GM19324 (cell line): Measurements from ENCODE around the gene TMEM201.
A peak's percentile ranks its signal among the peaks of the same experiment; 100 is the strongest.
"Not testable (repeated sequence)": the region's sequence is repeated elsewhere in the genome, so short reads cannot be mapped to it uniquely, and the experiment has no call there.

Source experiments
- ATAC-seq: cut with Tn5 transposase; IDR thresholded peaks from one replicate; pipeline ENCODE4 v1.9.1; 2021; ENCODE audit warnings: mild to moderate bottlenecking, moderate library complexity; ENCODE audit not compliant: unreplicated experiment, low FRiP score

The TMEM201 gene

DNA sequence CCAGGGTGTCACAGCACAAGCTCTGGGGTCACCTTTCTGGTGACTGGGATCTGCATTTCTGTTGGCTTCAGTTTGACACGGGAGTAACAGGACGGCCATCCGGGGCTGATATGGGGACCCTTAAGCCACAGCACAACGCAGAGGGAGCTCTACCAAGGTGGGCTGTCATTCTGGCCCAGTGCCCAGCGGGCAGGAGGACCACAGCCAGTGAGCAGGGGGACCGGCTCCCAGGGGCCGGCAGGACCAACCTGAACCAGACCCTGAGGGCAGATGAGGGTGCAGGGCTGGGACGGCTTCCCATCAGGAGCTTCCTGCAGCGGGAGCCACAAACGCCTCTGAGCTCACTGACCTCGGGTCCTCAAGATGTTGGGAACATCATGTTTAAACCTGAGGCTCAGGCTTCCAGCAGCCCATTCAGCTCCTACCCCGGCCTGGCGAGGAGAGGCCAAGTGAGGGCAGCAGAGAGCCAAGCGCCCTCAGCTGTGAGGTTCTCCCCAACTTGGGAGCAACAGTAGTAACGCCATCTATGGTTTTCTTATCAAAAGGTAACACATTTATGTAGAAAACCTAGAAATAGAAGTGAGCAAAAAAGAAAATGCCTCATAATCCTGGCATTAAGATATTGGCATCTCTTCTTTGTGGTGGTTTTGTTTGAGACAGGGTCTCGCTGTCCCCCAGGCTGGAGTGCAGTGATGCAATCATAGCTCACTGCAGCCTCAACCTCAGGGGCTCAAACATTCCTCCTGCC is 26.8 kb downstream of the TMEM201 start:
- no peak for ATAC-seq

GRCh38 chr1:9618909-9619679 is 30.4 kb downstream of the TMEM201 start:
- ATAC-seq = no peak

- no peak for ATAC-seq
Measured at GRCh38 chr1:9621032-9621431, 32.3 kb downstream of the TMEM201 start.

DNA sequence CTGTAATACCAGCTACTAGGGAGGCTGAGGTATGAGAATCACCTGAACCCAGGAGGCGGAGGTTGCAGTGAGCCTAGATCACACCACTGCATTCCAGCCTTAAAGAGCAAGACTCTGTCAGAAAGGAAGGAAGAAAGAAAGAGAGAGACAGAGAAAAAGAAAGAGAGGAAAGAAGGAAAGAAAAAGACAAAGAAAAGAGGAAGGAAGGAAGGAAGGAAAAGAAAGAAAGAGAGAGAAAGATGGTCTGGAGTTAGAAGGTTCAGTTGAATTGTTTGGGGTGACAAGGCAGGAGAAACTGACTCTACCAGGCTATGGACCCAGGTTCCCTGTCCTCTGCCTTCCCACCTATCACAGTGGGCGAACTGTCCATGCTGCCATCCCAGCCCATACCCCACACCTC is 35.4 kb downstream of the TMEM201 start:
- ATAC-seq = no peak

GRCh38 chr1:9625030-9625429 is 36.3 kb downstream of the TMEM201 start:
- ATAC-seq = not testable (repeated sequence)

DNA sequence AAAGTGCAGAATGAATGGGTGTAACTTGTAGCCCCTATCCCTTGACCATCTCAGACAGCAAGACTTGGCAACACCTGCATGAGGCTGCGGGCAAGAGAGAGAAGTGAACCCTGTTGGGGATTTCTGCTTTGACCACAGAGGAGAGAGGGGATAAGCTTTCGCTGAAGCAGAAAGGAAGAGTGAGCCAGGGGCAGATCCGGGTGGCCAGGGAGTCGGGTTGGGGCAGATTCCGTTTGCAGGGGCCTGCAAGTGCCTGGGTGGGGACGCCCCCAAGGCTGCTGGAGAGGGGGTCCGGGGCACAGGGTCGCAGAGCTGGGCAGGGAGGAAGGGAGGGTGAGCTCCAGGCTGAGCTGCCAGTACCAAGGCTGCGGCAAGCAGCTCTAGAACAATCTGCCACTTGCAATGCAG is 37.5 kb downstream of the TMEM201 start:
- peak; percentile 55 for ATAC-seq

- no peak for ATAC-seq
Measured at GRCh38 chr1:9628541-9629444, 40.1 kb downstream of the TMEM201 start.

DNA sequence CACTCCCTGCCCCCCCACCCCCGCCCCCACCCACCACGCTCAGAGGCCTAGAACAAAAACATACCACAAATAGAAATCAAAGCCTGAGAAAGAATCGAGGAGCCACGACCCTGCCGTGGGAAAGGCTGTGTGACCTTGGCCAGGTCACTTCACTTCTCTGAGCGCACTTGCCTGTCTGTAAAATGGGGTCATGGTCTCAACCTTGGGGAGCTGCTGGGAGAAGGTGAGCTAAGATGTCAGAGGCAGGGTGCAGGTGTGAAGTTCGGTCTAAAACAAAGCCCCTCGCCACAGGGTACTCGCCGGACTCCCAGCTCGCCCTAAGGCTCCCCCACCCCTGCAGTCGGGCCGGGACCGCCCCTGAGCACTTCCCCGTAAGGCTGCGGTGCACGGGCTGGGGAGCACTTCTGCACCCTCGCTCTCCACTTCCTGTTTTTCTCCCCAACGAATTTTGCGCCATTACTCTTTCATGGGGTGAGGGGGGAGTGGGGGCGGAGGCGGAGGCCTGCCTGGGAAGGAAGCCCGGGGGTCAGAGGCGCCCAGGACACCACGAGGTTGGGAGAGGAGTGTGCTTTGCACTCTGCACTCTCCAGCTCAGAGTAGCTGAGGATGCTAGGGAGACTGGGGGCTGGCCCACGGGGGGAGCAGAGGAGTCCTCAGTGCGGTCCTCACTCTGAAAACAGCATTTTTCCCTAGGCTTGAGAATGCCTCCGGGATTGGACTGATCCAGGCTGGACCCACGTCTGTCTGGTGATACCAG is 40.9 kb downstream of the TMEM201 start:
- no peak for ATAC-seq

- no peak for ATAC-seq
Measured at GRCh38 chr1:9630331-9631111, 41.8 kb downstream of the TMEM201 start.

GRCh38 chr1:9631613-9632012 is 42.9 kb downstream of the TMEM201 start:
- ATAC-seq = no peak

DNA sequence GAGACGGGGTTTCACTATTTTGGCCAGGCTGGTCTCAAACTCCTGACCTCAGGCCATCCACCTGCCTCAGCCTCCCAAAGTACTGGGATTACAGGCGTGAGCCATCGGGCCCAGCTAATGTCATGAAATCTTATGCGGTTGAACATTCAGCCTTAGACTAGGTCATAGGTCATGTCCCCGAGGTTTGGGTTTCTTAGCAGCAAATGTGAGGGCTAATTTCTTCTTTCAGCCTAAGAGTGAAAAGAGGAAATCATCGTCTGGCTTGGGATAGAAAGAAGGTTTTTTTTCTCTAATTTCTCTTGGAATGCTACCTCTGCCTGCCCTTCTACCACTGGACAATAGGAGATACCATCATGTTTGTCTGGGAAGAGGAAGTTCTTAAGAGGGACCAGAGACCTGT is 44.8 kb downstream of the TMEM201 start:
- ATAC-seq = no peak

DNA sequence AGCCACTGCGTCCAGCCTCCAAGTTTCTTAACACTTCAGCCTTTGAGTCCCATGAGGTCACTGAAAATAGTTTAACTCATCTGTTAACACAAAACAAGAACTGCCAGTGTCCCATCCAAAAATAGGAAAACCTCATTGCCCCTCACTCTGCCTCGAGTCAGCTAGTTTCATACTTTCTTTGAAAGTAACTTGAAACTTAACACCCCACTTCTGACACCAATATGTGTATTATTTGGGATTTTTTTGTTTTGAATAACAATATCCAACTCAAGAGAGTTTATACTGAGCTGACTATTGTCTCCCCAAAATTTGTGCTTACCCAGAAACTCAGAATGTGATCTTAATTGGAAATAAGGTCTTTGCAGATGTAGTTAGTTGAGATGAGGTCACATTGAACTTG is 45.9 kb downstream of the TMEM201 start:
- ATAC-seq = no peak

- ATAC-seq = no peak
Measured at GRCh38 chr1:9639227-9639626, 50.5 kb downstream of the TMEM201 start.

- no peak for ATAC-seq
Measured at GRCh38 chr1:9643351-9644256, 54.9 kb downstream of the TMEM201 start.

GRCh38 chr1:9646037-9646436 is 57.3 kb downstream of the TMEM201 start:
- ATAC-seq = no peak

DNA sequence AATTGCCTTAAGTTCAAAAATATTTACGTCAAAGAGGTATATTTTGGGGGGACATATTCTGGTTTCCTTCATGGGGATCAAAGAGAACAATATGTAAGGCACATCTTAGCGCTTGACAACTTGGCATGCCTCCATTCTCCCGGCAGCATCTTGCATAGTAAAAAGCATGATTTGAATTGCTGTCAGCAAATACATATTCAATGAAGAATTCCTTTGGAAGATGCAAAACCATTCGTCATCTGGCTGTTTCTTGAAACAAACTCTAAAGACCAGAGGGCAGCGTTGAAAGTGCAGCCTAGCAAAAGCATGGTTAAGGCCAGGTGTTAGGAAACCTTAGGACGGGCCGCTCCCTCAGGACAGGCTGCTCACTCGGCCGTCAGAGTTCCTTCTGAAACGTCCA is 59.5 kb downstream of the TMEM201 start:
- ATAC-seq = no peak

- ATAC-seq = no peak
Measured at GRCh38 chr1:9649769-9650168, 61.1 kb downstream of the TMEM201 start.

GRCh38 chr1:9651220-9651564 is 62.5 kb downstream of the TMEM201 start:
- no peak for ATAC-seq
